ENCODE measurements around the gene RFX2. TPM values are rescaled to one million over a fixed set of nuclear protein-coding genes. Genes with fewer than 3 reads are reported as not detected.
"Not testable (repeated sequence)": the region's sequence is repeated elsewhere in the genome, so short reads cannot be mapped to it uniquely, and the experiment has no call there.

The RFX2 gene
- total RNA-seq, 2 donors from 2014 or later: 14.0 to 14.8 TPM

- no peaks in the 10 kb centered on the region for H3K9me3 ChIP-seq
- ATAC-seq: no peak
These were observed 1.3 kb downstream of the RFX2 start for GRCh38 chr19:6108721-6109633.

GRCh38 chr19:6106643-6107294, 3.5 kb downstream of the RFX2 start:
- DNase-seq; H3K4me3 ChIP-seq; intact Hi-C loops (cut with DNase I); H3K27ac ChIP-seq; H3K36me3 ChIP-seq (replicated peaks in 1 of 2; ENCODE audit: insufficient read depth in 1 of 2, low read depth in 2 of 2); H3K27me3 ChIP-seq; ATAC-seq; H3K9me3 ChIP-seq: not testable (repeated sequence)
- 82 to 83% methylated on average over 15 of the region's 15 CpGs for WGBS, 2 donors
- H3K4me1 ChIP-seq: peaks cover 33% of the 10 kb centered on the region

More at GRCh38 chr19:6108721-6109633, 1.3 kb downstream of the RFX2 start:
- Histone ChIP-seq H3K4me3 (no peak overlapping the region), H3K36me3 (replicated peaks in 1 of 2; ENCODE audit: insufficient read depth in 1 of 2, low read depth in 2 of 2) (no peaks in the 10 kb centered on the region), H3K4me1 (peaks cover 19% of the 10 kb centered on the region), H3K27ac (peak overlapping the region in 3 of 4 donors; percentile 39 to 43 (median 40)), H3K27me3 (peaks cover 0 to 7% of the 10 kb centered on the region in 2 donors)
- DNase-seq: peak; percentile 34 to 42 (median 40)
- TF ChIP-seq POLR2A (IDR thresholded peaks at IDR 0.05) (peak in 2 of 3 donors; percentile 21 to 31), CTCF (IDR thresholded peaks at IDR 0.05) (no peak)
- WGBS, 2 donors: 1 to 2% methylated on average over 45 to 47 of the region's 47 CpGs
- intact Hi-C loops (cut with DNase I): no loop called here

- Histone ChIP-seq H3K4me1 (peaks cover 33% of the 10 kb centered on the region), H3K36me3 (replicated peaks in 1 of 2; ENCODE audit: insufficient read depth in 1 of 2, low read depth in 2 of 2) (no peaks in the 10 kb centered on the region), H3K27me3 (peaks cover 0 to 7% of the 10 kb centered on the region in 2 donors), H3K4me3 (no peak overlapping the region), H3K27ac (peak overlapping the region in 1 of 4 donors; percentile 14), H3K9me3 (no peaks in the 10 kb centered on the region)
- intact Hi-C loops (cut with DNase I): no loop called here
- TF ChIP-seq POLR2A (IDR thresholded peaks at IDR 0.05) (no peak), CTCF (IDR thresholded peaks at IDR 0.05) (no peak)
- DNase-seq (no peak), ATAC-seq (no peak)
- 80 to 88% methylated on average over 10 to 11 of the region's 11 CpGs for WGBS, 2 donors
These were observed 4.9 kb downstream of the RFX2 start for GRCh38 chr19:6105444-6105843.

- TF ChIP-seq POLR2A (IDR thresholded peaks at IDR 0.05): no peak
- no peak for TF ChIP-seq CTCF (IDR thresholded peaks at IDR 0.05)
- Histone ChIP-seq H3K4me3 (no peak overlapping the region), H3K4me1 (peaks cover 21% of the 10 kb centered on the region), H3K9me3 (no peaks in the 10 kb centered on the region), H3K36me3 (replicated peaks in 1 of 2; ENCODE audit: insufficient read depth in 1 of 2, low read depth in 2 of 2) (no peaks in the 10 kb centered on the region), H3K27me3 (no peaks in the 10 kb centered on the region), H3K27ac (peak overlapping the region in 2 of 4 donors; percentile 53 to 54)
- intact Hi-C loops (cut with DNase I): no loop called here
- ATAC-seq (no peak), DNase-seq (no peak)
- 30 to 38% methylated on average over 4 of the region's 4 CpGs for WGBS, 2 donors
These were observed 6.4 kb downstream of the RFX2 start for GRCh38 chr19:6103894-6104293.

- WGBS, 2 donors: 0 to 14% methylated on average over 3 of the region's 3 CpGs
- Histone ChIP-seq H3K36me3 (replicated peaks in 1 of 2; ENCODE audit: insufficient read depth in 1 of 2, low read depth in 2 of 2) (no peaks in the 10 kb centered on the region), H3K4me3 (no peak overlapping the region), H3K9me3 (no peaks in the 10 kb centered on the region), H3K27me3 (no peaks in the 10 kb centered on the region), H3K27ac (peak overlapping the region in 2 of 4 donors; percentile 53 to 54), H3K4me1 (peaks cover 16% of the 10 kb centered on the region)
- ATAC-seq: peak; percentile 94
- intact Hi-C loops (cut with DNase I): no loop called here
- no peak for TF ChIP-seq POLR2A (IDR thresholded peaks at IDR 0.05)
- TF ChIP-seq CTCF (IDR thresholded peaks at IDR 0.05): no peak
- peak; percentile 82 to 89 (median 84) for DNase-seq
These were observed 7.1 kb downstream of the RFX2 start for GRCh38 chr19:6103217-6103644.

Measured in body of pancreas (tissue), 4 donors.